HG03565 (cell line): Measurements from ENCODE around the gene MYOZ2.

Experiments used
- ATAC-seq: cut with Tn5 transposase; IDR thresholded peaks from one replicate; pipeline ENCODE4 v1.9.1; 2021; ENCODE audit warnings: mild to moderate bottlenecking, moderate library complexity; ENCODE audit not compliant: unreplicated experiment

Gene MYOZ2

GRCh38 chr4:119237201-119237600 is 101.6 kb downstream of the MYOZ2 start:
- ATAC-seq = no peak
